Esophagus muscularis mucosa (tissue), 4 donors: ENCODE results near the gene SMCO3. TPM values are rescaled to one million over a fixed set of nuclear protein-coding genes. Genes with fewer than 3 reads are reported as not detected.
"Not testable (repeated sequence)": the region's sequence is repeated elsewhere in the genome, so short reads cannot be mapped to it uniquely, and the experiment has no call there.

Experiments used
- DNase-seq: peaks from one replicate; pipeline ENCODE4 v3.0.0-alpha.2; 2017; ENCODE audit errors: extremely low spot score
- H3K27ac ChIP-seq, 4 donors: fragments of 200-600 bp; sonication (generic); replicated peaks in 1 of 4; 1 replicate in 3 of 4; 2 replicates in 1 of 4; pipeline ENCODE4 v1.5.1; 2016 to 2019; ENCODE audit warnings: mild to moderate bottlenecking in 1 of 4
- H3K27me3 ChIP-seq, 4 donors: fragments of 200-600 bp; sonication (generic); one replicate each; pipeline versions ENCODE4 v1.5.1 to v1.6.0; 2016 to 2019
- H3K36me3 ChIP-seq, 4 donors: fragments of 200-600 bp; sonication (generic); one replicate each; pipeline ENCODE4 v1.5.1; 2016 to 2019
- H3K4me1 ChIP-seq, 4 donors: fragments of 200-600 bp; sonication (generic); one replicate each; pipeline ENCODE4 v1.5.1; 2016 to 2019
- H3K4me3 ChIP-seq, 4 donors: fragments of 200-600 bp; sonication (generic); 1 replicate in 2 of 4; 2 replicates in 2 of 4; pipeline ENCODE4 v1.5.1; 2016 to 2019; ENCODE audit warnings: mild to moderate bottlenecking in 4 of 4, moderate library complexity in 1 of 4
- H3K9me3 ChIP-seq, 4 donors: fragments of 200-600 bp; sonication (generic); 1 replicate in 3 of 4; 2 replicates in 1 of 4; pipeline ENCODE4 v1.5.1; 2016 to 2019
- EP300 ChIP-seq: sonication (generic); formaldehyde crosslinking; IDR thresholded peaks from one replicate; pipeline ENCODE4 v1.6.1; 2017; ENCODE audit warnings: antibody characterized with exemption
- POLR2A ChIP-seq: fragments of 450-650 bp; IDR thresholded peaks from one replicate; pipeline ENCODE4 v1.6.1; 2017; ENCODE audit warnings: antibody characterized with exemption, moderate library complexity, mild to moderate bottlenecking, low read depth
- POLR2AphosphoS5 ChIP-seq, 2 donors: sonication (generic); formaldehyde crosslinking; IDR thresholded peaks; one replicate each; pipeline ENCODE4 v1.6.1; 2017; ENCODE audit warnings: antibody characterized with exemption in 2 of 2
- WGBS: methylation state at CpG from one replicate; pipeline ENCODE4 v1.1.5; 2018; 5-methylcytosine and 5-hydroxymethylcytosine counted together
- intact Hi-C: fragments of 100-400 bp; cut with DNase I; formaldehyde crosslinking; loops from one replicate; pipeline ENCODE4 v1.15.1; 2023
- total RNA-seq, 4 donors: library from RNA; depleted of rRNA; stranded (reverse); fragments of >200 nt; gene quantifications; one replicate each; pipeline versions ENCODE4 v1.1.0 to v1.2.1, GENCODE V29; 2016
- TF ChIP-seq, protein P1 (sequence below), 3 experiments: fragments of 200-600 bp in 2 of 3; fragments of 450-650 bp in 1 of 3; sonication (generic) in 2 of 3; IDR thresholded peaks; one replicate each; pipeline ENCODE4 v1.5.1; 2017 to 2019; ENCODE audit warnings: antibody characterized with exemption in 3 of 3, mild to moderate bottlenecking in 2 of 3, moderate library complexity in 1 of 3

Gene SMCO3
- total RNA-seq, 4 donors from 2014 or later = 0.23 TPM; not detected in 3

DNA sequence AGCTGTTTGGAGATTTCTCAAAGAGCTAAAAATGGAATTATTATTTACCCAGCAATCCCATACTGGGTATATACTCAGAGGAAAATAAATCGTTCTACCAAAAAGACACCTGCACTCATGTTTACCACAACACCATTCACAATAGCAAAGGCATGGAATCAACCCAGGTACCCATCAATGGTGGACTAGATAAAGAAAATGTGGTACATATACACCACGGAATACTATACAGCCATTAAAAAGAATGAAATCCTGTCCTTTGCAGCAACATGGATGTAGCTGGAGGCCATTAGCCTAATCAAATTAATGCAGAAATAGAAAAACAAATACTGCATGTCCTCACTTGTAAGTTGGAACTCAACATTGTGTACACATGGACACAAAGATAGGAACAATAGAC lies 48.6 kb downstream of the SMCO3 start:
- Histone ChIP-seq H3K4me3 (no peak overlapping the region), H3K4me1 (peaks cover 0 to 26% (median 25%) of the 10 kb centered on the region in 4 donors), H3K9me3 (no peaks in the 10 kb centered on the region), H3K36me3 (peaks cover 0 to 6% (median 0%) of the 10 kb centered on the region in 4 donors), H3K27ac (no peak overlapping the region), H3K27me3 (no peaks in the 10 kb centered on the region)
- WGBS = 94% methylated on average over 2 of the region's 2 CpGs
- no peak for DNase-seq
- intact Hi-C loops = loop anchor here (5.0 kb wide), 1 partner anchor 37 kb away; the partner anchor contains the start of genes C12orf60 and WBP11
- TF ChIP-seq EP300 = no peak
- TF ChIP-seq POLR2A = no peak
- TF ChIP-seq, protein P1, sequence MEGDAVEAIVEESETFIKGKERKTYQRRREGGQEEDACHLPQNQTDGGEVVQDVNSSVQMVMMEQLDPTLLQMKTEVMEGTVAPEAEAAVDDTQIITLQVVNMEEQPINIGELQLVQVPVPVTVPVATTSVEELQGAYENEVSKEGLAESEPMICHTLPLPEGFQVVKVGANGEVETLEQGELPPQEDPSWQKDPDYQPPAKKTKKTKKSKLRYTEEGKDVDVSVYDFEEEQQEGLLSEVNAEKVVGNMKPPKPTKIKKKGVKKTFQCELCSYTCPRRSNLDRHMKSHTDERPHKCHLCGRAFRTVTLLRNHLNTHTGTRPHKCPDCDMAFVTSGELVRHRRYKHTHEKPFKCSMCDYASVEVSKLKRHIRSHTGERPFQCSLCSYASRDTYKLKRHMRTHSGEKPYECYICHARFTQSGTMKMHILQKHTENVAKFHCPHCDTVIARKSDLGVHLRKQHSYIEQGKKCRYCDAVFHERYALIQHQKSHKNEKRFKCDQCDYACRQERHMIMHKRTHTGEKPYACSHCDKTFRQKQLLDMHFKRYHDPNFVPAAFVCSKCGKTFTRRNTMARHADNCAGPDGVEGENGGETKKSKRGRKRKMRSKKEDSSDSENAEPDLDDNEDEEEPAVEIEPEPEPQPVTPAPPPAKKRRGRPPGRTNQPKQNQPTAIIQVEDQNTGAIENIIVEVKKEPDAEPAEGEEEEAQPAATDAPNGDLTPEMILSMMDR (IDR thresholded peaks at IDR 0.05) = no peak
- no peak for TF ChIP-seq POLR2AphosphoS5 (IDR thresholded peaks at IDR 0.05)

DNA sequence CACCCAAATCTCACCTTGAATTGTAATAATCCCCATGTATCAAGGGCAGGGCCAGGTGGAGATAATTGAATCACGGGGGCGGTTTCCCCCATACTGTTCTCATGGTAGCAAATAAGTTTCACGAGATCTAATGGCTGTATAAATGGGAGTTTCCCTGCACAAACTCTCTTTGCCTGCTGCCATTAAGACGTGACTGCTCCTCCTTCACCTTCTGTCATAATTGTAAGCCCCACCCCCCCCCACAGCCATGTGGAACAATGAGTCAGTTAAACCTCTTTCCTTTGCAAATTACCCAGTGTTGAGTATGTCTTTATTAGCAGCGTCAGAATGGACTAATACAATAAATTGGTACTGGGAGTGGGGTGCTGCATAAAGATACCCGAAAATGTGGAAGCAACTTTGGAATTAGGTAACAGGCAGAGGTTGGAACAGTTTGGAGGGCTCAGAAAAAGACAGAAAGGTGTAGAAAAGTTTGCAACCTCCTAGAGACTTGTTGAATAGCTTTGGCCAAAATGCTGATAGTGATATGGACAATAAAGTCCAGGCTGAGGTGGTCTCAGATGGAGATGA lies 54.2 kb downstream of the SMCO3 start:
- H3K9me3 ChIP-seq, H3K36me3 ChIP-seq, intact Hi-C loops, H3K27ac ChIP-seq, DNase-seq, H3K27me3 ChIP-seq, H3K4me1 ChIP-seq, H3K4me3 ChIP-seq: not testable (repeated sequence)
- WGBS = 80% methylated on average over 6 of the region's 6 CpGs

DNA sequence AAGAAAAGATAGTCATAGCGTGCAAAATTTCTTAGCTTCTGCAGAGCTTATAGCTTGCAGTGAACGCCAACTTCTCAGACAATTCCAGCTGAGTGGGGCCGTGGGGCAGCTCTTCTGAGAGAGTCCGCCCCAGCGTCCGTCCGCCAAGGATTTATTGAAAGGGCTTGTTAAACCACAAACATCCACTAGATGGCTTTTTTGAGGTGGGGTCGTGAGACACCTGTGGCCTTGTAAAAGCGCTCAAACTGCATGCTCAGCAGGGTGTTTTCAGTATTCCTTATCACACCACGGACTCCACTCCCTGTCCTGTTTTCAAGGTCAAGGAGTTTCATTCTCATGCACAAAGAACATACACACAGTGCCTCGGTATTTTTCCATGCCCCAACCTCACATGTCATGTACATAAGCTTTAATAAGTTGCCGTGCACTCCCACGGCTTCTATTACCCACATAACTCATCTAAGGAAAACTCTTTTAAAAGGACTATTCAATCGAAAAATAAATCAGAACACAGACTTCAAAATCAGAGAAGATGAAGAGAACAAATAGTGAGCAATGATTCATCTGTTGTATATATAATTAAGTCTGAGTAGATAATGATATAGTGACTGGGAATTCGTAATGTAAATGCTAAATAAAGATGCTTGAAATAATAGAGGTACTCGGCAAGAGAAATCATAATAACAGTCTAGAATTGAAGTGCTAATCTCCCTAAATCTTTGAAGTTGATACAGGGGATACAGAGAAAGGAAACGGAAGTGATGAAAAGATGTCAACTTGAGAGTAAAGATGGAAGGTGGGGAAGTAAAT lies 57.4 kb downstream of the SMCO3 start:
- Histone ChIP-seq H3K4me1 (peaks cover 0 to 7% (median 3%) of the 10 kb centered on the region in 4 donors), H3K27me3 (no peaks in the 10 kb centered on the region), H3K27ac (no peak overlapping the region), H3K36me3 (peaks cover 0 to under 1% (median 0%) of the 10 kb centered on the region in 4 donors), H3K4me3 (no peak overlapping the region), H3K9me3 (no peaks in the 10 kb centered on the region)
- 53% methylated on average over 17 of the region's 17 CpGs for WGBS
- TF ChIP-seq, protein P1 (IDR thresholded peaks at IDR 0.05) = peak in 1 of 3 experiments; percentile 35
- no peak for TF ChIP-seq POLR2AphosphoS5 (IDR thresholded peaks at IDR 0.05)
- no peak for DNase-seq
- intact Hi-C loops = no loop called here

Other genes starting within 250 kb of the SMCO3 start
- 10 to 100 TPM in 1 of 4 donors, 1 to 10 TPM in 3; 4.1 to 18.7 (median 6.6) TPM for gene PLBD1, start 246.3 kb downstream of the SMCO3 start, total RNA-seq
- not detected for gene GUCY2C, start 117.6 kb downstream of the SMCO3 start, total RNA-seq
- 10 to 100 TPM; 18.2 to 25.7 (median 19.1) TPM for gene WBP11, start 10.7 kb downstream of the SMCO3 start, total RNA-seq
- gene C12orf60, start 10.5 kb downstream of the SMCO3 start, total RNA-seq = 1 to 10 TPM in 2 of 4 donors, under 1 TPM in 2; 0.66 to 2.1 (median 1.1) TPM
- gene ART4, start 29.3 kb upstream of the SMCO3 start, total RNA-seq = 1 to 10 TPM in 3 of 4 donors, under 1 TPM in 1; 0.83 to 2.7 (median 1.9) TPM
- gene MGP, start 71.7 kb upstream of the SMCO3 start, total RNA-seq = 100 to 1,000 TPM; 604 to 929 (median 711) TPM
- 1 to 10 TPM in 1 of 4 donors, under 1 TPM in 2, not detected in 1; 0.33 to 1.0 (median 0.58) TPM for gene ERP27, start 124.4 kb upstream of the SMCO3 start, total RNA-seq
- 100 to 1,000 TPM in 2 of 4 donors, 10 to 100 TPM in 2; 43.6 to 123 (median 84.5) TPM for gene ARHGDIB, start 147.4 kb upstream of the SMCO3 start, total RNA-seq
- gene PDE6H, start 158.9 kb upstream of the SMCO3 start, total RNA-seq = not detected